DOHH2 (cell line): Measurements from ENCODE around the gene ICE2.

Experiments used
- H3F3A ChIP-seq: fragments of 200-600 bp; sonication (generic), shearing (Covaris generic); 2 replicates; pipeline ENCODE4 v1.6.0; 2016; ENCODE audit warnings: antibody characterized with exemption, mild to moderate bottlenecking; ENCODE audit not compliant: control insufficient read depth, insufficient read depth
- H3K27ac ChIP-seq: fragments of 200-600 bp; sonication (generic); 2 replicates; pipeline ENCODE4 v1.5.1; 2014; ENCODE audit warnings: low read depth, mild to moderate bottlenecking, low read length, moderate library complexity
- H3K27me3 ChIP-seq: fragments of 200-600 bp; sonication (generic); 2 replicates; pipeline ENCODE4 v1.6.1; 2014; ENCODE audit warnings: mild to moderate bottlenecking, low read length, mixed read lengths; ENCODE audit not compliant: control insufficient read depth
- H3K36me3 ChIP-seq: fragments of 200-600 bp; sonication (generic); 2 replicates; pipeline ENCODE4 v1.6.1; 2014; ENCODE audit warnings: mild to moderate bottlenecking, low read length, moderate library complexity, mixed read lengths; ENCODE audit not compliant: control insufficient read depth
- H3K4me1 ChIP-seq: fragments of 200-600 bp; sonication (generic); 2 replicates; pipeline ENCODE4 v1.6.1; 2014; ENCODE audit warnings: mild to moderate bottlenecking, low read length, mixed read lengths; ENCODE audit not compliant: control insufficient read depth
- H3K4me2 ChIP-seq: fragments of 200-600 bp; sonication (generic); 2 replicates; pipeline ENCODE4 v1.6.0; 2014; ENCODE audit warnings: mild to moderate bottlenecking, low read length, moderate library complexity
- H3K4me3 ChIP-seq: fragments of 200-600 bp; sonication (generic); 2 replicates; pipeline ENCODE4 v1.5.1; 2014; ENCODE audit warnings: mild to moderate bottlenecking, low read length, mixed read lengths
- H3K79me2 ChIP-seq: fragments of 200-600 bp; sonication (generic); 2 replicates; pipeline ENCODE4 v1.6.1; 2014; ENCODE audit warnings: mild to moderate bottlenecking, low read length, mixed read lengths; ENCODE audit not compliant: control insufficient read depth
- H3K9me2 ChIP-seq: fragments of 200-600 bp; sonication (generic); replicated peaks from 2 replicates; pipeline ENCODE4 v1.6.1; 2014; ENCODE audit warnings: mild to moderate bottlenecking, low read length, mixed read lengths; ENCODE audit not compliant: control insufficient read depth
- H3K9me3 ChIP-seq: fragments of 200-600 bp; sonication (generic); 2 replicates; pipeline ENCODE4 v1.6.1; 2014; ENCODE audit warnings: antibody characterized with exemption, low read length, mixed read lengths; ENCODE audit not compliant: control insufficient read depth, insufficient read depth
- H4K20me1 ChIP-seq: fragments of 200-600 bp; sonication (generic); 2 replicates; pipeline ENCODE4 v1.6.0; 2014; ENCODE audit warnings: low read depth, mild to moderate bottlenecking, antibody characterized with exemption, low read length, moderate library complexity; ENCODE audit not compliant: control insufficient read depth, insufficient read depth
- EZH2phosphoT487 ChIP-seq: fragments of 200-600 bp; sonication (generic); IDR thresholded peaks from 2 replicates; pipeline ENCODE4 v1.6.1; 2017; ENCODE audit warnings: borderline replicate concordance, mild to moderate bottlenecking, antibody characterized with exemption, low read length, moderate library complexity, mixed read lengths
- TF ChIP-seq, protein P1 (sequence below): fragments of 200-600 bp; sonication (generic); IDR thresholded peaks from one replicate; pipeline ENCODE4 v1.5.1; 2014; ENCODE audit warnings: antibody characterized with exemption, mild to moderate bottlenecking, low read depth, low read length; ENCODE audit not compliant: poor library complexity, severe bottlenecking

ICE2 gene

DNA sequence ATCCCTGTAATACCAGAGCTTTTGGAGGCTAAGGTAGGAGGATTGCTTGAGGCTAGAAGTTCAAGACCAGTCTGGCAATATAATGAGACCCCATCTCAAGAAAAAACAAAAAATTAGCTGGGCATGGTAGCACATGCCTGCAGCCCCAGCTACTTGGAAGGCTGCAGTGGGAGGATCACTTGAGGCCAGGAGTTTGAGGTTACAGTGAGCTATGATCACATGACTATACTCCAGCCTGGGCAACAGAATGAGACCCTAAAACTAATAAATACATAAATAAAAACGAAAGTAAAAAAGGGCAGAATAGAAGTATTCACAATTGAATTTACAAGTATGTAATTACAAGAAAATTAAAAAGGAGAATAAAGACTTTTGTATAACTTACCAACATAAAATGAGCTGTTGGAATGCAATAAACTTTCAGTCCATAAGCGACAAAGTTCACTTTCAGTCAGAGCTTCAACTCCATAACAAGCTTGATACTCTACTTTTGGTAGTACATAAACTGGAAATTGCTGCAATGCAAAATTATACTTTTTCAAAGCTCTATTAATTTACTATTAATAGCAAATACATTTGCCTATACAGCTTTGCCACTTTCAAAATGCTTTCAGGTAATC, 36.8 kb downstream of the ICE2 start:
- TF ChIP-seq EZH2phosphoT487, result no peak
- TF ChIP-seq, protein P1, sequence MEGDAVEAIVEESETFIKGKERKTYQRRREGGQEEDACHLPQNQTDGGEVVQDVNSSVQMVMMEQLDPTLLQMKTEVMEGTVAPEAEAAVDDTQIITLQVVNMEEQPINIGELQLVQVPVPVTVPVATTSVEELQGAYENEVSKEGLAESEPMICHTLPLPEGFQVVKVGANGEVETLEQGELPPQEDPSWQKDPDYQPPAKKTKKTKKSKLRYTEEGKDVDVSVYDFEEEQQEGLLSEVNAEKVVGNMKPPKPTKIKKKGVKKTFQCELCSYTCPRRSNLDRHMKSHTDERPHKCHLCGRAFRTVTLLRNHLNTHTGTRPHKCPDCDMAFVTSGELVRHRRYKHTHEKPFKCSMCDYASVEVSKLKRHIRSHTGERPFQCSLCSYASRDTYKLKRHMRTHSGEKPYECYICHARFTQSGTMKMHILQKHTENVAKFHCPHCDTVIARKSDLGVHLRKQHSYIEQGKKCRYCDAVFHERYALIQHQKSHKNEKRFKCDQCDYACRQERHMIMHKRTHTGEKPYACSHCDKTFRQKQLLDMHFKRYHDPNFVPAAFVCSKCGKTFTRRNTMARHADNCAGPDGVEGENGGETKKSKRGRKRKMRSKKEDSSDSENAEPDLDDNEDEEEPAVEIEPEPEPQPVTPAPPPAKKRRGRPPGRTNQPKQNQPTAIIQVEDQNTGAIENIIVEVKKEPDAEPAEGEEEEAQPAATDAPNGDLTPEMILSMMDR, result no peak
- Histone ChIP-seq H4K20me1 (no peaks in the 10 kb centered on the region), H3K4me2 (no peak overlapping the region), H3K27me3 (no peaks in the 10 kb centered on the region), H3K9me3 (no peaks in the 10 kb centered on the region), H3K4me3 (no peak overlapping the region), H3K27ac (no peak overlapping the region), H3F3A (no peaks in the 10 kb centered on the region), H3K9me2 (no peaks in the 10 kb centered on the region), H3K79me2 (no peaks in the 10 kb centered on the region), H3K4me1 (no peaks in the 10 kb centered on the region), H3K36me3 (peaks cover 34% of the 10 kb centered on the region)

DNA sequence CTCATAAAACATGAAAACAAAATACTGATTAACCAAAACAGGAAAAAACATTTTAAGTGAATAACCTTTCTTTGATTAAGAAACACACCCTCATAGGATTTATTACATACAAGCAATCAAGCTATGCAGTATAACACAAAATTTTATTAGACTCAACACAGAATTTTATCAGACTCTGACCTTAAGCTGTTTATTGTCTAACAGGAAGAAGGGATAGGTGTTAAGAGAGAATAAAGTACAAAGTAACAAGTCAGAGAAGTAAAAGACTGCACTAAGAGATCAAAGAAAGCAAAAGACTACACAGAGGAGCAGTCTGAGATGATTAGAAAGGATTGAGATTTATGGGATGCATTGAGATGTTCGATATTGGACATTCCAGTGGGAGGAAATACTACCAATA, 37.6 kb downstream of the ICE2 start:
- no peaks in the 10 kb centered on the region for H3K79me2 ChIP-seq

DNA sequence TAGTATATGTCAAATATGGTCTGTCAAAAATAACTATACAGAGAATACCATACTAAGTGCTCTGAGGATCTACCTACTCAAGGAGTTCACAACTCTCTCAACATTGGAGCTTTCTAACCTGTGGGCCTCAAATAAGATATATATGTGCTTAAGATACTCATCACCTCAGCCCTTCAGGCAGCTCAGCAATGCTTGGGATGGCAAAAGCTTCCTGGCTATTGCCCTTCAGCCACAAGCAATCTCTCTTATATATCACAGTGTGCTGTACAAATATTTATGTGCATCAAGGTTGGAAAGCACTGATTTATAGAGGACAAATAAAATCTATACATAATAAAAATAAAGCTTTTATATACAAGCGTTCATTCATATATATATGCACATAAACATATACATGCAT, 40.3 kb downstream of the ICE2 start:
- no peaks in the 10 kb centered on the region for H3K79me2 ChIP-seq
- no peaks in the 10 kb centered on the region for H4K20me1 ChIP-seq
- no peak overlapping the region for H3K4me3 ChIP-seq
- H3F3A ChIP-seq, result no peaks in the 10 kb centered on the region
- no peaks in the 10 kb centered on the region for H3K9me3 ChIP-seq
- H3K27ac ChIP-seq, result no peak overlapping the region
- H3K4me1 ChIP-seq, result no peaks in the 10 kb centered on the region
- H3K36me3 ChIP-seq, result peaks cover 33% of the 10 kb centered on the region
- no peak for TF ChIP-seq EZH2phosphoT487
- TF ChIP-seq, protein P1, result no peak
- no peak overlapping the region for H3K4me2 ChIP-seq
- H3K9me2 ChIP-seq, result no peaks in the 10 kb centered on the region
- H3K27me3 ChIP-seq, result no peaks in the 10 kb centered on the region

More for the DNA sequence above, 37.6 kb downstream of the ICE2 start:
- Histone ChIP-seq H3K9me3 (no peaks in the 10 kb centered on the region), H3K4me3 (no peak overlapping the region), H3K27me3 (no peaks in the 10 kb centered on the region), H3K27ac (no peak overlapping the region), H3K4me1 (no peaks in the 10 kb centered on the region), H4K20me1 (no peaks in the 10 kb centered on the region), H3K9me2 (no peaks in the 10 kb centered on the region), H3F3A (no peaks in the 10 kb centered on the region), H3K4me2 (no peak overlapping the region), H3K36me3 (peaks cover 34% of the 10 kb centered on the region)
- no peak for TF ChIP-seq EZH2phosphoT487
- TF ChIP-seq, protein P1, result no peak
